GM18907 (cell line): Measurements from ENCODE around the gene L3MBTL2.
A peak's percentile ranks its signal among the peaks of the same experiment; 100 is the strongest.

Experiments used
- ATAC-seq: cut with Tn5 transposase; IDR thresholded peaks from one replicate; pipeline ENCODE4 v1.9.1; 2021; ENCODE audit warnings: mild to moderate bottlenecking, moderate library complexity; ENCODE audit not compliant: unreplicated experiment

L3MBTL2 gene

GRCh38 chr22:41206719-41207118 lies 1.6 kb downstream of the L3MBTL2 start:
- ATAC-seq = no peak

GRCh38 chr22:41215409-41215808 lies 10.3 kb downstream of the L3MBTL2 start:
- ATAC-seq = no peak

GRCh38 chr22:41215926-41216325 lies 10.8 kb downstream of the L3MBTL2 start:
- ATAC-seq = no peak

- no peak for ATAC-seq
Measured at GRCh38 chr22:41216984-41217383, 11.9 kb downstream of the L3MBTL2 start.

- ATAC-seq = peak; percentile 60
Measured at GRCh38 chr22:41217553-41218157, 12.5 kb downstream of the L3MBTL2 start.

- no peak for ATAC-seq
Measured at GRCh38 chr22:41222846-41223507, 17.9 kb downstream of the L3MBTL2 start.

GRCh38 chr22:41223535-41223934 lies 18.4 kb downstream of the L3MBTL2 start:
- ATAC-seq = no peak

GRCh38 chr22:41226723-41227655 lies 21.9 kb downstream of the L3MBTL2 start:
- ATAC-seq = no peak

GRCh38 chr22:41229215-41229614 lies 24.1 kb downstream of the L3MBTL2 start:
- no peak for ATAC-seq

GRCh38 chr22:41229730-41230400 lies 24.8 kb downstream of the L3MBTL2 start:
- ATAC-seq = no peak

GRCh38 chr22:41230401-41230785 lies 25.3 kb downstream of the L3MBTL2 start:
- no peak for ATAC-seq

- no peak for ATAC-seq
Measured at GRCh38 chr22:41231369-41231768, 26.3 kb downstream of the L3MBTL2 start.

GRCh38 chr22:41234815-41235695 lies 29.9 kb downstream of the L3MBTL2 start:
- no peak for ATAC-seq

- no peak for ATAC-seq
Measured at GRCh38 chr22:41237036-41237706, 32.1 kb downstream of the L3MBTL2 start.

GRCh38 chr22:41237707-41238569 lies 32.8 kb downstream of the L3MBTL2 start:
- ATAC-seq = peak; percentile 67

- no peak for ATAC-seq
Measured at GRCh38 chr22:41238570-41239442, 33.7 kb downstream of the L3MBTL2 start.

GRCh38 chr22:41239443-41240128 lies 34.5 kb downstream of the L3MBTL2 start:
- no peak for ATAC-seq
